PFSK-1 (cell line): ENCODE results near the gene ACY1.

Experiments
- FOXP2 ChIP-seq: optimal IDR thresholded peaks from 2 replicates; pipeline ENCODE3; 2011; ENCODE audit warnings: borderline replicate concordance, control low read depth, inconsistent platforms; ENCODE audit not compliant: insufficient read depth; ENCODE audit errors: extremely low read length, extremely low read depth
- POLR2AphosphoS5 ChIP-seq: IDR thresholded peaks from 2 replicates; pipeline ENCODE4 v1.6.1; 2012; ENCODE audit warnings: low read depth, mild to moderate bottlenecking, control low read depth, low read length, moderate library complexity
- REST ChIP-seq, 2 experiments: IDR thresholded peaks; 2 replicates each; pipeline versions ENCODE4 v1.6.1 to v1.8.0; 2011 to 2012; ENCODE audit warnings: low read depth in 2 of 2, low read length in 2 of 2, control low read depth in 1 of 2, inconsistent platforms in 1 of 2, mild to moderate bottlenecking in 1 of 2, moderate library complexity in 1 of 2; ENCODE audit not compliant: insufficient read depth in 1 of 2
- SIN3A ChIP-seq: IDR thresholded peaks from 2 replicates; pipeline ENCODE4 v1.6.1; 2012; ENCODE audit warnings: mild to moderate bottlenecking, low read length, moderate library complexity, borderline replicate concordance; ENCODE audit not compliant: insufficient read depth
- TAF1 ChIP-seq: IDR thresholded peaks from 2 replicates; pipeline ENCODE4 v1.6.1; 2012; ENCODE audit warnings: low read length, control low read depth, borderline replicate concordance; ENCODE audit not compliant: insufficient read depth

Gene ACY1

GRCh38 chr3:51977446-51978142 lies 5.7 kb upstream of the ACY1 start:
- TF ChIP-seq FOXP2 (no peak), POLR2AphosphoS5 (no peak), SIN3A (no peak), TAF1 (no peak), REST (IDR thresholded peaks at IDR 0.05; ENCODE audit: insufficient read depth in 1 of 2, low read depth in 2 of 2, low read length in 2 of 2) (no peak)

- no peak for TF ChIP-seq FOXP2
- TF ChIP-seq TAF1, result no peak
- TF ChIP-seq POLR2AphosphoS5, result no peak
- TF ChIP-seq REST (IDR thresholded peaks at IDR 0.05; ENCODE audit: insufficient read depth in 1 of 2, low read depth in 2 of 2, low read length in 2 of 2), result no peak
- no peak for TF ChIP-seq SIN3A
Observed at GRCh38 chr3:51978143-51978502, 5.2 kb upstream of the ACY1 start.

GRCh38 chr3:51980253-51980652 lies 3.1 kb upstream of the ACY1 start:
- no peak for TF ChIP-seq TAF1
- TF ChIP-seq REST (IDR thresholded peaks at IDR 0.05; ENCODE audit: insufficient read depth in 1 of 2, low read depth in 2 of 2, low read length in 2 of 2), result no peak
- no peak for TF ChIP-seq SIN3A
- TF ChIP-seq FOXP2, result no peak
- no peak for TF ChIP-seq POLR2AphosphoS5

- TF ChIP-seq POLR2AphosphoS5 (no peak), FOXP2 (no peak), TAF1 (no peak), REST (IDR thresholded peaks at IDR 0.05; ENCODE audit: insufficient read depth in 1 of 2, low read depth in 2 of 2, low read length in 2 of 2) (no peak), SIN3A (no peak)
Observed at GRCh38 chr3:51982352-51982837, 940 bp upstream of the ACY1 start.
